H9 (cell line): ENCODE data around the gene C16orf74. TPM values are rescaled to one million over a fixed set of nuclear protein-coding genes. Genes with fewer than 3 reads are reported as not detected.

ENCODE experiments used
- DNase-seq: peaks from one replicate; pipeline ENCODE4 v3.0.0-alpha.2; 2017
- H2AFZ ChIP-seq: one replicate; pipeline ENCODE4 v1.6.1; 2013; ENCODE audit warnings: mild to moderate bottlenecking, low read length, control low read depth, moderate library complexity
- H2AK5ac ChIP-seq: 2 replicates; pipeline ENCODE4 v1.6.1; 2013; ENCODE audit warnings: low read length, control low read depth, mixed read lengths; ENCODE audit not compliant: insufficient read length
- H2BK120ac ChIP-seq: one replicate; pipeline ENCODE4 v1.6.1; 2013; ENCODE audit warnings: low read depth, mild to moderate bottlenecking, low read length, control low read depth, inconsistent platforms; ENCODE audit not compliant: poor library complexity, severe bottlenecking
- H2BK12ac ChIP-seq: 2 replicates; pipeline ENCODE4 v1.6.1; 2013; ENCODE audit warnings: low read length, control low read depth, mixed read lengths, low read depth; ENCODE audit not compliant: insufficient read length
- H2BK15ac ChIP-seq: 2 replicates; pipeline ENCODE4 v1.6.1; 2013; ENCODE audit warnings: low read depth, low read length, control low read depth
- H2BK20ac ChIP-seq: one replicate; pipeline ENCODE4 v1.6.1; 2013; ENCODE audit warnings: low read depth, mild to moderate bottlenecking, low read length, control low read depth, inconsistent platforms; ENCODE audit not compliant: poor library complexity, severe bottlenecking
- H2BK5ac ChIP-seq: 2 replicates; pipeline ENCODE4 v1.6.1; 2013; ENCODE audit warnings: low read length, control low read depth, mixed read lengths; ENCODE audit not compliant: insufficient read length
- H3K14ac ChIP-seq: 2 replicates; pipeline ENCODE4 v1.6.1; 2013; ENCODE audit warnings: low read length, control low read depth; ENCODE audit not compliant: insufficient read depth
- H3K18ac ChIP-seq: 2 replicates; pipeline ENCODE4 v1.6.1; 2013; ENCODE audit warnings: low read depth, mild to moderate bottlenecking, mixed read lengths, low read length, control low read depth; ENCODE audit not compliant: insufficient read length
- H3K23ac ChIP-seq: 2 replicates; pipeline ENCODE4 v1.6.1; 2013; ENCODE audit warnings: low read length, control low read depth, mixed read lengths, low read depth; ENCODE audit not compliant: insufficient read length
- H3K23me2 ChIP-seq: 2 replicates; pipeline ENCODE4 v1.6.1; 2013; ENCODE audit warnings: low read depth, mild to moderate bottlenecking, mixed read lengths, low read length, control low read depth; ENCODE audit not compliant: insufficient read length, poor library complexity, severe bottlenecking
- H3K27ac ChIP-seq: 2 replicates; pipeline ENCODE4 v1.5.1; 2013; ENCODE audit warnings: low read length, control low read depth, mixed read lengths, low read depth; ENCODE audit not compliant: insufficient read length
- H3K27me3 ChIP-seq: 2 replicates; pipeline ENCODE4 v1.6.1; 2013; ENCODE audit warnings: low read length, control low read depth, inconsistent platforms; ENCODE audit not compliant: insufficient read depth
- H3K4ac ChIP-seq: 2 replicates; pipeline ENCODE4 v1.6.1; 2013; ENCODE audit warnings: low read depth, mild to moderate bottlenecking, control low read depth, inconsistent platforms, low read length, moderate library complexity
- H3K4me1 ChIP-seq: 2 replicates; pipeline ENCODE4 v1.6.1; 2013; ENCODE audit warnings: low read length, control low read depth, inconsistent platforms; ENCODE audit not compliant: insufficient read depth
- H3K4me2 ChIP-seq: 2 replicates; pipeline ENCODE4 v1.6.1; 2013; ENCODE audit warnings: low read length, control low read depth, mixed read lengths; ENCODE audit not compliant: insufficient read length, insufficient read depth
- H3K56ac ChIP-seq: 2 replicates; pipeline ENCODE4 v1.6.1; 2013; ENCODE audit warnings: low read depth, mild to moderate bottlenecking, mixed read lengths, low read length, control low read depth; ENCODE audit not compliant: insufficient read length
- H3K79me1 ChIP-seq: 2 replicates; pipeline ENCODE4 v1.6.1; 2013; ENCODE audit warnings: low read depth, mild to moderate bottlenecking, moderate library complexity, low read length, control low read depth, inconsistent platforms; ENCODE audit not compliant: insufficient read depth, poor library complexity, severe bottlenecking
- H3K79me2 ChIP-seq: 2 replicates; pipeline ENCODE4 v1.6.1; 2013; ENCODE audit warnings: low read length, control low read depth, inconsistent platforms; ENCODE audit not compliant: insufficient read depth
- H3K9ac ChIP-seq: 2 replicates; pipeline ENCODE4 v1.6.1; 2013; ENCODE audit warnings: low read length, control low read depth, mixed read lengths; ENCODE audit not compliant: insufficient read length; ENCODE audit errors: extremely low read depth
- H3K9me3 ChIP-seq: one replicate; pipeline ENCODE4 v1.6.1; 2013; ENCODE audit warnings: low read depth, low read length, inconsistent platforms; ENCODE audit not compliant: control insufficient read depth
- H3T11ph ChIP-seq: one replicate; pipeline ENCODE4 v1.6.1; 2013; ENCODE audit warnings: mild to moderate bottlenecking, low read length, control low read depth, inconsistent platforms
- H4K20me1 ChIP-seq: one replicate; pipeline ENCODE4 v1.6.1; 2013; ENCODE audit not compliant: control insufficient read depth, insufficient read length, insufficient read depth
- H4K5ac ChIP-seq: 2 replicates; pipeline ENCODE4 v1.6.1; 2013; ENCODE audit warnings: low read depth, mild to moderate bottlenecking, mixed read lengths, low read length, control low read depth; ENCODE audit not compliant: insufficient read length
- H4K8ac ChIP-seq: replicated peaks from 2 replicates; pipeline ENCODE4 v1.6.1; 2013; ENCODE audit warnings: low read length, control low read depth, mixed read lengths, low read depth; ENCODE audit not compliant: insufficient read length
- H4K91ac ChIP-seq: 2 replicates; pipeline ENCODE4 v1.6.1; 2013; ENCODE audit warnings: low read depth, mild to moderate bottlenecking, moderate library complexity, mixed read lengths, low read length, control low read depth; ENCODE audit not compliant: insufficient read length
- H3K27ac Mint-ChIP-seq, 3 experiments: 2 replicates in 2 of 3; 3 replicates in 1 of 3; pipeline ENCODE4 v1.8.0; 2020 to 2021; ENCODE audit warnings: mixed read lengths in 3 of 3, mild to moderate bottlenecking in 1 of 3, moderate library complexity in 1 of 3
- H3K27me3 Mint-ChIP-seq: 2 replicates; pipeline ENCODE4 v1.8.0; 2021; ENCODE audit warnings: low read depth, mild to moderate bottlenecking, moderate library complexity, mixed read lengths
- H3K36me3 Mint-ChIP-seq, 3 experiments: 2 replicates in 2 of 3; 3 replicates in 1 of 3; pipeline ENCODE4 v1.8.0; 2020 to 2021; ENCODE audit warnings: low read depth in 3 of 3, mixed read lengths in 3 of 3; ENCODE audit not compliant: insufficient read depth in 1 of 3
- H3K4me1 Mint-ChIP-seq, 2 experiments: 2 replicates each; pipeline ENCODE4 v1.8.0; 2020; ENCODE audit warnings: mixed read lengths in 2 of 2
- H3K4me3 Mint-ChIP-seq, 2 experiments: 2 replicates in 1 of 2; 3 replicates in 1 of 2; pipeline ENCODE4 v1.8.0; 2020 to 2021; ENCODE audit warnings: mild to moderate bottlenecking in 2 of 2, mixed read lengths in 2 of 2, moderate library complexity in 1 of 2
- H3K9me3 Mint-ChIP-seq, 2 experiments: 2 replicates in 1 of 2; 3 replicates in 1 of 2; pipeline ENCODE4 v1.8.0; 2020; ENCODE audit warnings: mild to moderate bottlenecking in 2 of 2, mixed read lengths in 2 of 2, moderate library complexity in 1 of 2
- CTCF ChIP-seq: fragments of 200-600 bp; sonication (generic); conservative IDR thresholded peaks from 3 replicates; pipeline ENCODE4 v1.8.0; 2021; ENCODE audit warnings: antibody characterized with exemption, mild to moderate bottlenecking
- WGBS: extraction: QIAGEN DNeasy Blood & Tissue Kit; methylation state at CpG from one replicate; pipeline ENCODE4 v1.1.7; 2013; ENCODE audit warnings: missing lambda C conversion rate, low lambda C conversion rate, mixed read lengths; ENCODE audit not compliant: insufficient read length; ENCODE audit errors: extremely low coverage; 5-methylcytosine and 5-hydroxymethylcytosine counted together
- total RNA-seq: library from RNA; stranded (reverse); gene quantifications from 2 replicates; pipeline ENCODE4 v1.2.1, GENCODE V29; 2021

The C16orf74 gene
- total RNA-seq, 1 experiment from 2014 or later: 5.6 TPM

- peak overlapping the region; percentile 53 for H3K18ac ChIP-seq
- H2AK5ac ChIP-seq: no peak overlapping the region
- no peak overlapping the region for H3K23ac ChIP-seq
- H3K23me2 ChIP-seq: peaks cover 13% of the 10 kb centered on the region
- H2BK15ac ChIP-seq: no peak overlapping the region
- peaks cover 3% of the 10 kb centered on the region for H4K20me1 ChIP-seq
- Mint-ChIP-seq H3K36me3 (peaks cover 47 to 69% (median 68%) of the 10 kb centered on the region in 3 experiments), H3K4me3 (peak overlapping the region; percentile 91 to 95), H3K27me3 (no peaks in the 10 kb centered on the region), H3K27ac (peak overlapping the region in 2 of 3 experiments; percentile 85 to 93; a peak in 3 of 7 replicates), H3K9me3 (no peaks in the 10 kb centered on the region), H3K4me1 (peaks cover 18 to 20% of the 10 kb centered on the region in 2 experiments)
- no peaks in the 10 kb centered on the region; the same call in 1 of the 2 replicates for H3K4me1 ChIP-seq
- peaks cover 17% of the 10 kb centered on the region for H3K79me1 ChIP-seq
- no peaks in the 10 kb centered on the region for H3K9me3 ChIP-seq
- no peak overlapping the region for H3K27ac ChIP-seq
- no peak overlapping the region for H4K8ac ChIP-seq
- peak; percentile 44 for DNase-seq
- H2BK5ac ChIP-seq: no peak overlapping the region
- no peak overlapping the region for H2BK12ac ChIP-seq
- no peak overlapping the region for H3K56ac ChIP-seq
- no peak overlapping the region for H4K91ac ChIP-seq
- no peak overlapping the region for H4K5ac ChIP-seq
- no peak overlapping the region for H3T11ph ChIP-seq
- H3K4me2 ChIP-seq: peak overlapping the region; percentile 100
- H3K4ac ChIP-seq: no peak overlapping the region
- peak overlapping the region; percentile 76 for H3K14ac ChIP-seq
- TF ChIP-seq CTCF: peak; percentile 17; the same call in 1 of the 3 replicates
- H2BK120ac ChIP-seq: no peak overlapping the region
- H3K9ac ChIP-seq: peak overlapping the region; percentile 97
- no peaks in the 10 kb centered on the region for H3K27me3 ChIP-seq
- peaks cover 29% of the 10 kb centered on the region for H3K79me2 ChIP-seq
- H2AFZ ChIP-seq: no peak overlapping the region
- H2BK20ac ChIP-seq: no peak overlapping the region
- no CpG with 5 or more reads among the region's 51 CpGs for WGBS
Observed at GRCh38 chr16:85798901-85799496, 48.1 kb upstream of the C16orf74 start.
